HG02759 (cell line): ENCODE results near the gene ITM2C.

Source experiments
- ATAC-seq: cut with Tn5 transposase; IDR thresholded peaks from one replicate; pipeline ENCODE4 v1.9.1; 2021; ENCODE audit warnings: mild to moderate bottlenecking, moderate library complexity; ENCODE audit not compliant: unreplicated experiment

Gene ITM2C

DNA sequence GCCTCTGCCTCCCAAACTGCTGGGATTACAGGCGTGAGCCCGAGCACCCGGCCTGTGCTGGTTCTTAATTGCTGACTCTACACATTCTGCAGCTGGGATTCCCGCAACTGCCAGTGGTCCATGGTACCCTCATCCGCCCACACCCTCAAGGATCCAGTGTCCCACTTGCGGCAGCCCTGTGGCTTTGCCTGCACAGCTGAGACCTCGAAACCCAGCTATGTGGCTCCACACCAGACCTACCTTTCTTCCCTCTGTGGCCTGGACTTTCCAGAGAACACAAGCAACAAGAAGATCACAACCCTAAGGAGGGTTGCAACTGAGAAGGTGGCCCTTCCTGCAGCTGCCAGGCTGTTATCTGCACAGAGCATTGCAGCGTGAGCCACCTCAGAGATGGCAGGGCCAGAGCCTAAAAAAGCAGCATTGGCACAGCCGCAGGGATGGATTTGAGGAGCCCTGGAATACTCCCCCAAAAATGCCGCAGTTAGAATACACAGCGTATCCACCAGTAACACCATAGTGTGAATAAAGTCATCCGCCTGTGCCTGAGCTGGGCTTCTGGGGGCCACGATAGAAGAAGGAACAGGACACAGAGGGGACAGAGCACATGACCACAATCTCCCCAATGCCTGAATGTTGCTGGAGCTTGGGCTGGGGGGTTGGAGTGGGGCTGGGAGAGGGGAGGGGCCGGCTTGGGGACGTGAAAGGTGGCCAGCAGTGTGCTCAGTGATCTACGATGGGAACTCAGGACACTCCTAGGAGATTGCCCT, 58.4 kb downstream of the ITM2C start:
- ATAC-seq = no peak

DNA sequence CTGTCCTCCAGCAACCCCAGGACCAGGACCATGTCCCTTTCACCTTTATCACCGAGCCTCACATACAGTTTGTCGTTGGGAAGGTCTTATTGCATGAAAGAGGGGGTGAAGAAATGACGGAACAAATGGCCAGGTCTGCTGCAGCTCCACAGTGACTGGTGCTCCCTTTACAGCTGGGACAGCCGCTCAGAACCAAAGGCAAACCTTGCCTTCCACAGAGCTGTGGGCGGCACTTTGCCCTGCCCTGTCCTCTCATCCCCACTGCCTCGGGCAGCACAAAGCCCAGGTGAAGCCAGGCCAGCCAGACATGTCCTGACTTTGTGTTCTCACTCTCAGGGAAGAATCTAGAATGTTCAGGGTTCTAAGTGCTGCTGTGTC, 59.3 kb downstream of the ITM2C start:
- no peak for ATAC-seq

DNA sequence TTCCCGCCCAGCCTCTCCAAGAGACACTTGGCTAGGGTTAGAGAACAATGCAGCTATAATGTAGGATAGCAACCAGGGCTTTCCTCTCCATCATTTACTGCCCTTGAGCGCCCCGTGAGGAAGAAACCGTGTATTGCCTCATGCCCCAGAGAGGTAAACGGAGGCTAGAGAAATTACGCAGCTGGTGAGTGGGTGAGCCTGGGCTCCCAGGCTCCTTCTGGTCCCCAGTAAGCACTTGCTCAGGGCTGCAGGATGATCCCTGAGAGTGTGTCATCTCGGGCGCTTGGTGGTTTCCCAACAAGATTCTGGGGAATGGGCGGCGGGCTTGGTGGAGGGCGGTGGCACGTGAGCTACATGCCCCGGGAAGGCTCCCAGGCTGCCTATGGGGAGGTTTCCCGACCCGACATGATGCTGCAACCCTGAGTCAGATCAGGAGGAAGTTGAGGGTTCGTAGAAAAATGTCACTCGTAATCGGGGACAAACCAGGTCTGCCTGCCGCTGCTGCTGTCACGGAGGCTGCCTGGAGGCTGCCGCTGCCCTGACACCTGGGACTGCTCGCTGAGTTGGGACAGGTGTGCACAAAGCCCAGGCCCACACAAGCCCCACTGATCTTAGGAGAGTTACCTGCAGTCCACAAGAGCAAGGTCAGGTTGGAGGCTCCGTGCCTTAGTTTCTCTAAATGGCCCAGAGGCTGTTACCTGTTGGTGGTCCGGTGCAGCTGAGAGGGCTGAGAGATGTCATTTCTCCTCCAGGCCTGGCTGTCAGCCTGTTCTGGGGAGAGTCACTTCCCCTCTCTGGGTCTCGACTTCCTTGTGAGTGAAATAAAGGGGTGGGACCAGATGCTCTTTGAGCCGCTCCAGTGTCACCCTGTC, 60.0 kb downstream of the ITM2C start, which contains the start of gene GPR55:
GPR55 (minus strand) TSS at position 773 of the 872 bp plus-strand sequence. CDS start 14,280 bp downstream, outside the sequence.
- ATAC-seq = peak; percentile 40

DNA sequence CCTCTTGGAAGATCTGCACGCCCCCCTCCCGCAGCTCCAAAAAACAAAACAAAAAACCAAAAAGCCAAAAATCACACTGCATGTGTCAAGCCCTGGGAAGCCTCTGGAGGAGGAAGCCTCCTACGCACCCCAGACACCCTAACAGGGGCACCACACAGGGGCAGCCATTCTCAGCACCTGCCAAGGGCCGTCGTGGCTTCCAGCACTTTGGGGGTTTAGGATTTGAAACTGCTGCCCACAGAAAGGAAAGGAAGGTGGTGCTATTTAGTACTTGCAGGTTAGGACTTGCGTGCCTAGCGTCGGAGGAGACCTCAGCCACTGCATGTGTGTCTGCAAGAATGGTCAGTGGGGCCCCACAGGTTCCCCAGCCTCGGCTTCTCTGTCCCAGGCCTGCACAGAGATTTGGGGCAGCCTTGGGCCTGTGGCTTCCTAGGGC, 60.7 kb downstream of the ITM2C start:
- ATAC-seq = peak; percentile 29

DNA sequence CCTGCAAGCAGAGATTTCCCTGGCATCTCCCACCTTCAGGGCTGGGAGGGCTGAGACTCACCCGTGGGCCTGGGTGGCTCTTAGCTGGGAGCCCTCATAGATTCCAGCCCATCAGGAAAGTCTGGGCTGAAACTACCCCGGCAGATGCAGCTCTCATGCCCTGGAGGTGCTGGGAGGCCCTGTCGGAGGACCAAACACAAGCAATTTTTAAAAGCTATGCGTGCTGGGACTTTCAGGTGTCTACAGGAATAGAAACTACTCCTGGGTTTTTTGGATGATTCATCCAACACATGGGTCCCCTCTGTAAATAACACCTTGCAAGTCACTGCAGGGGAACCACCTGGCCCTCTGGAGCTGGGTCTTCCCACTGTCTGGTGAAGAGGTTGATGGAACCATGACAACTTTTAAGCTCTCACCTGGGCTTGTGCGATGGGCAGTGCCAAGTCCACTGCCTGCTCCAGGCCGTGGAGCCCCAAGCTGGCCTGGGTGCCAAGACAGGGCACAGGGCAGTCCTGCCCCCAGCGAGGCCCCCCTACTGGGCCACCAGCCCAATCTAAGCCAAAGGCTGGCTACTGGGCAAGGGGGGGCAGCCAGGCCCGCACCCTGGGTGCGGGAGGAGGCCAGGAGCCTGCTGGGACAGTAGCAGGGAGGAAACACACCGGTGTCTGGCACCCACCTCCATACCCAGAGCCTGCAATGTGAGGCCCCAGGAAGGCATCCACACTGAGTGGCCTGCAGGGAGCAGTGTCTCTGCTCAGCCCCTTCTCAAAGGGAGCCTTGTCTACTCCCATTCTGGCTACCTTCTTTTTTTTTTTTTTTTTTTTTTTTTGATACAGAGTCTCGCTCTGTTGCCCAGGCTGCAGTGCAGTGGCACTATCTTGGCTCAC, 61.4 kb downstream of the ITM2C start:
- peak; percentile 42 for ATAC-seq

DNA sequence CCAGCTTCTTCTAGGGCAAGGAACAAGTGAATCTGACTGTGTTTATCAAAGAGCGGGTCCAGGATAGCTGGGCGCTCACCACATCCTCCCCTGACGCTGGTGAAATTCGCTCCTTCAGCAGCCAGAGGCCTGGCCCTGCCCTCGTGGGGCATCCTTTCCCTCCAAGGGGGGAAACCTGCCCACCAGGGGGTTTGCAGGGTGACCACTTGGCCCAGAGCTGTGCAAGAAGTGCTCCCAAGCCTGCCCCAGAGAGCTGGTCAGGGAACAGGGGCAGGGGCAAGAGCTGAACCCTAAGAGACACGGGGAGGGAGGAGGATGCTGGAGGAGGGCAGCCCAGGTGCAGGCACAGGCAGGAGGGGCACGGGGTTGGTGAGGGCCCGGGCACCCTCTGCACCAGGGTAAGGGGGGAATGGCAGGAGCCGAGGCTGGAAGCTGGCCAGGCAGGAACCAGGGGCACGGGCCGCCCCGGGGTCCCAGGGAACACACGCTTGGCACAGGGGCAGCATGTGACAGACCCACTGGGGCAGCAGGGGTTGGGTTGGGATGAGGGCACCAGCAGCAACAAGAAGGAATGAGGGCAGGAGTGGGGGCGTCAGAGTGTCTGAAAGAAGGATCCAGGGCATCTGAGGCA, 63.1 kb downstream of the ITM2C start:
- ATAC-seq = no peak
